ENCODE results near the gene ITPR2.

DNA sequence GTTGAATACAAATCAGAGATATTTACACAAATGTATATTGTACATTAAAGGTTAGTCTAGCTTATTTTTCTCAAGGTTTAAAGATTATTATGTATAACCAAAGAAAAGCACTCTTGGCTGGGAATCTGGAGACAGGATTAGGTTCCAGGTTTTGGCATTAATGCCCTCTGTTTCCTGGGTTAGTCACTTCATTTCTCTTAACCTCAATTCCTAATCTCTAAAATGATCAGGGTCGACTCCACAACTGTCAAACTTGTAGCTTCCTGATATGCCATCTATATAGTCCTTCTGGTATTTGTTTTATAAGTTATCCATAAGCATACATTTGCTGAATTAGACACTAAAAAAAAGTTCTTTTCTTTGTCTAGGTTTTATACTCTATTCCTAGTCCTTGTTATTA is 2.6 kb downstream of the ITPR2 start:
- TF ChIP-seq CTBP1 (IDR thresholded peaks at IDR 0.05; ENCODE audit: borderline replicate concordance) (no peak), FOXA1 (IDR thresholded peaks at IDR 0.05) (no peak), FOXM1 (IDR thresholded peaks at IDR 0.05; ENCODE audit: borderline replicate concordance) (no peak), BHLHE40 (IDR thresholded peaks at IDR 0.05; ENCODE audit: borderline replicate concordance) (no peak), L3MBTL2 (conservative IDR thresholded peaks at IDR 0.05) (no peak), ELF4 (IDR thresholded peaks at IDR 0.05) (no peak), SP1 (IDR thresholded peaks at IDR 0.05) (no peak)
- TF ChIP-seq, protein P1, sequence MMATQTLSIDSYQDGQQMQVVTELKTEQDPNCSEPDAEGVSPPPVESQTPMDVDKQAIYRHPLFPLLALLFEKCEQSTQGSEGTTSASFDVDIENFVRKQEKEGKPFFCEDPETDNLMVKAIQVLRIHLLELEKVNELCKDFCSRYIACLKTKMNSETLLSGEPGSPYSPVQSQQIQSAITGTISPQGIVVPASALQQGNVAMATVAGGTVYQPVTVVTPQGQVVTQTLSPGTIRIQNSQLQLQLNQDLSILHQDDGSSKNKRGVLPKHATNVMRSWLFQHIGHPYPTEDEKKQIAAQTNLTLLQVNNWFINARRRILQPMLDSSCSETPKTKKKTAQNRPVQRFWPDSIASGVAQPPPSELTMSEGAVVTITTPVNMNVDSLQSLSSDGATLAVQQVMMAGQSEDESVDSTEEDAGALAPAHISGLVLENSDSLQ (IDR thresholded peaks at IDR 0.05): no peak
